DOHH2 (cell line): Measurements from ENCODE around the gene DIP2C.

Experiments
- EZH2phosphoT487 ChIP-seq: fragments of 200-600 bp; sonication (generic); IDR thresholded peaks from 2 replicates; pipeline ENCODE4 v1.6.1; 2017; ENCODE audit warnings: borderline replicate concordance, mild to moderate bottlenecking, antibody characterized with exemption, low read length, moderate library complexity, mixed read lengths
- TF ChIP-seq, protein P1 (sequence below): fragments of 200-600 bp; sonication (generic); IDR thresholded peaks from one replicate; pipeline ENCODE4 v1.5.1; 2014; ENCODE audit warnings: antibody characterized with exemption, mild to moderate bottlenecking, low read depth, low read length; ENCODE audit not compliant: poor library complexity, severe bottlenecking

DNA sequence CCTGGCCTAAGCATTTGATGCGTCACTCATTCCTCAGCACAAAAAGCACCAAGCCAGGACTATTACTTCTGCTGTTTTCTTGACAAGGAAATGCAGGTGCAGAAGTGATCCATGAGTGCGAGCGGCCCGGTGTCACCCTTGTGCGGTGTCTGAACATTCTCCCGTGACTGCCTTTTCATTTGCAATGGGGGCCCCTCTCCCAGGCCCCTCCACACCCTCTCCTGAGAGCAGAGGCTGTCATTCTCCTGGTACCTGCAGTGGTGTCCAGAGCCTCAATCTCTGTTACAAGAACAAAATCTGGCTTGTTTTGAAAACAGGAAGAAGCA lies 213.1 kb downstream of the DIP2C start:
- TF ChIP-seq, protein P1, sequence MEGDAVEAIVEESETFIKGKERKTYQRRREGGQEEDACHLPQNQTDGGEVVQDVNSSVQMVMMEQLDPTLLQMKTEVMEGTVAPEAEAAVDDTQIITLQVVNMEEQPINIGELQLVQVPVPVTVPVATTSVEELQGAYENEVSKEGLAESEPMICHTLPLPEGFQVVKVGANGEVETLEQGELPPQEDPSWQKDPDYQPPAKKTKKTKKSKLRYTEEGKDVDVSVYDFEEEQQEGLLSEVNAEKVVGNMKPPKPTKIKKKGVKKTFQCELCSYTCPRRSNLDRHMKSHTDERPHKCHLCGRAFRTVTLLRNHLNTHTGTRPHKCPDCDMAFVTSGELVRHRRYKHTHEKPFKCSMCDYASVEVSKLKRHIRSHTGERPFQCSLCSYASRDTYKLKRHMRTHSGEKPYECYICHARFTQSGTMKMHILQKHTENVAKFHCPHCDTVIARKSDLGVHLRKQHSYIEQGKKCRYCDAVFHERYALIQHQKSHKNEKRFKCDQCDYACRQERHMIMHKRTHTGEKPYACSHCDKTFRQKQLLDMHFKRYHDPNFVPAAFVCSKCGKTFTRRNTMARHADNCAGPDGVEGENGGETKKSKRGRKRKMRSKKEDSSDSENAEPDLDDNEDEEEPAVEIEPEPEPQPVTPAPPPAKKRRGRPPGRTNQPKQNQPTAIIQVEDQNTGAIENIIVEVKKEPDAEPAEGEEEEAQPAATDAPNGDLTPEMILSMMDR = no peak
- no peak for TF ChIP-seq EZH2phosphoT487
